SK-N-MC (cell line): ENCODE results near the gene CNTNAP3.
"Not testable (repeated sequence)": the region's sequence is repeated elsewhere in the genome, so short reads cannot be mapped to it uniquely, and the experiment has no call there.

Experiments
- EZH2 ChIP-seq: fragments of 200-600 bp; sonication (generic); IDR thresholded peaks from one replicate; pipeline ENCODE4 v1.6.1; 2017; ENCODE audit warnings: antibody characterized with exemption
- FOXP2 ChIP-seq: optimal IDR thresholded peaks from 2 replicates; pipeline ENCODE3; 2011; ENCODE audit warnings: mild to moderate bottlenecking, moderate library complexity; ENCODE audit not compliant: insufficient read depth; ENCODE audit errors: extremely low read length, control extremely low read depth
- POLR2AphosphoS5 ChIP-seq: IDR thresholded peaks from 2 replicates; pipeline ENCODE4 v1.6.1; 2012; ENCODE audit warnings: mild to moderate bottlenecking, low read depth, low read length, borderline replicate concordance

DNA sequence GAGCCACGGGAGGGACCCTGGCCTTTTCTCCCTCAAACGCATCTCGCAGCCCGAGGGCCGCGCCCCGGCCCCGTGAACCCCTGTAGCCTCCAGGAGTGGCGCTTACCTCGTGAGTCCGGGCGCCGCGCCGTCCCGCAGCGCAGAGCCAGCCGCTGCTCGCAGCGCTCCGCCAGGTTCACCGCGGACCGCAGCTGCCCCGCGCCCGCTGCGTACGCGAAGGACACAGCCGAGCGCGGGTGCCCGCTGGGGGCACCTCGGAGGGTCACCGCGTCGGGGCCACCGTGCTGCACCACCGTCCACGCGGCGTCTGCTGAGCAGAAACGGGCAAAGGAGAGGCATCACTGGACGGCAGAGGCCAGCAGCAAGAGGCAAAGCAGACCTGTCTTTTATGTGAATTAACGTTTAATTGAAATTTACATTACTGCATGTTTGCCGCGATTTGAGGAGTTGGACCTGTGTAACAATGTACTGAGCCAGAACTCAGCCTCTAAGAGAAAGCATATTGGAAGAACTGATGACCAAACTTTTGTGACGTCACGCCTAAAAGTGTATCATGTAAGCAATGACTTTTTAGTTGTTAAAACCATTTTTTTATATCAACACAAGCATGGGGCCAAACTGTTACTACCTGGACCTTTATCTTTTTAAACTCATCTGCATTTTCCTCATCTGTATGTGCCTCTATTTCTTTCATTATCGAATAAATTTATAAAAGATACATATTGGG, 155.0 kb downstream of the CNTNAP3 start:
- TF ChIP-seq FOXP2, POLR2AphosphoS5, EZH2: not testable (repeated sequence)
